ENCODE data around the gene CTBP2.

CTBP2 gene

GRCh38 chr10:125141860-125142484, 18.4 kb downstream of the CTBP2 start:
- no peak for DNase-seq

- DNase-seq = no peak
These were observed 19.1 kb downstream of the CTBP2 start for GRCh38 chr10:125141150-125141859.

DNA sequence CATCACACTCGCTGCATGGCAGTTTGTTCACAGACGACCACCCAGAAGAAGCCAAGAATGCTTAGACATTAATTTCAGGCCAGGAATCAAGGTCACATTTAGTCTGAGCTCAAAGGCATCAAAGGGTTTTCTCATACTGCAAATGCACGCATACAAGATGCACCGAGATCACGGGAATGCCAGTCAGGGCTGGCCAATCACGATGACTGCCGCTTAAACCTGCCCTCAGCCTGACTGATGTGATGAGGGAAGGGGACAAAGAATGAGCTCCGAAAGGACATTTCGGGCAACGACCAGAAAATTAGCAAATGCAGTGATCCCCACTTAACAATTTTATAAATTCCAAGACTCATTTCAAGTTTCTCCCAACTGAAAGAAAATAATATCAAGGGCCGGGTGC, 20.2 kb downstream of the CTBP2 start:
- no peak for DNase-seq

GRCh38 chr10:125137601-125138438, 22.5 kb downstream of the CTBP2 start:
- no peak for DNase-seq

- no peak for DNase-seq
These were observed 24.3 kb downstream of the CTBP2 start for GRCh38 chr10:125136087-125136486.

DNA sequence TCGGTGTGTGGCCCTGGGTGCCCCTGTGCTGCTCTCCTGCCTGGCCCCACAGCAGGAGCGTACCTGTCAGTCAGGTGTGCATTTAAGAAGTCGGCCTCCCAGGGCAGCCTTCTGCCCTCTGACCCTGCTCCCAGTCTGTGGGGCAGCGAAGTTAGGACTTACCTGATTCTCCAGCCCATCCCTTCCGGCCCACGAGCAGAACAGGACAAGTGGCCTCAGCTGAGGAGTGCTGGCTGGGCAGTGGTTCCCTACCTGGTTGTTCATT, 24.7 kb downstream of the CTBP2 start:
- DNase-seq = no peak

- no peak for DNase-seq
These were observed 25.2 kb downstream of the CTBP2 start for GRCh38 chr10:125134916-125135770.

DNA sequence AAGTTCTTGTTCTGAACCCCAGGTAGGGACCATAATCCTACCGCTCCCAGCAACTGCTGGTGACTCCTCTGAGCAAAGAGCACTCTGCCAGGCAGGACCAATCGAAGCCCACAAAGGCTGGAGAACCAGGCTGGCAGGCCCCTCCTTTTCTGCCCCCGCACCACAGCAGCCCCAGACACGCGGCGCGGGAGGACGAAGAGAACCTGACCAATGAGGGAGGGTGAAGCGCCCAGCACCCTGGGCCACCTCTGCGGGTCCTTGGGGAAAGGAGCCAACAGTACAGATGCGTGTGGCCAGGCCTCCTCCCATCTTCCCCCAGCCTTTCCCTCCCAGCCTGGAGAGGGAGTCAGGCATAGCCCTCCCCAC, 25.9 kb downstream of the CTBP2 start:
- no peak for DNase-seq

DNA sequence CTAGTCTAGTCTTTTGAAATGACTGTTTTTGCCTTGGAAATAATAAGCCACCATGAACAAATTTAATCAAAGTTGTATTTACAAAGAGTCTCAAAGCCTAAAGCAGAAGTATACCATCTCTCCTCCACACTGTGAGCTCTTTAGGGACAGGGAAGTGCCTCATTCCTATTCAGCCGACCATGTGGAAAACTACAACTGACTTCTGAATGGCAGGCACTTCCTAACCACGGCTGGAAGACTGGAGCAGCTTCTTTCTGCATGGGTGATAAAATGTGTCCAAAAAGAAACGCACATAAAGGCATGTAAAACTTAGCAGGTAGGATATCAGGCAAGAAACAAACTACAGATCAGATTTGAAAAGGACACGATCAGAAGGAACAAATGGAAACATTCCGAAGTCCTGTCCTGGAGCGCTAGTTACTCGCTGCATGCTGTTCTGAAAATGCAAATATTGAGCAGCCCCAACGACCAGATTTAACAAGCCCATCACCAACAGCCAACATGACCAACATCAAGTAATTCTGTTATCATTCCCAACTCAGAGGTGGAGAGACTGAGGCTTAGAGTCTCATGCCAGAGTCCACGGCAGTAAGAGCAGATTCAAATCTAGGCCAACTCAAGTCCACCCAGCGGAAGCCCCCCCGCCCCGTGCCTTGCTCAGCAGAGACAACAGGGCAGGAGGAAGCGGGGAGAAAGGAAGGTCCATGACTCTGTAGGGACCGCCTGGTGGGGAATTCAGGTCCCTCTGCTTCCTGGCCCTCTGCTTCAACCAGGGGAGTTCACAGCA, 26.5 kb downstream of the CTBP2 start:
- no peak for DNase-seq

- DNase-seq = no peak
These were observed 28.0 kb downstream of the CTBP2 start for GRCh38 chr10:125132344-125132743.

DNA sequence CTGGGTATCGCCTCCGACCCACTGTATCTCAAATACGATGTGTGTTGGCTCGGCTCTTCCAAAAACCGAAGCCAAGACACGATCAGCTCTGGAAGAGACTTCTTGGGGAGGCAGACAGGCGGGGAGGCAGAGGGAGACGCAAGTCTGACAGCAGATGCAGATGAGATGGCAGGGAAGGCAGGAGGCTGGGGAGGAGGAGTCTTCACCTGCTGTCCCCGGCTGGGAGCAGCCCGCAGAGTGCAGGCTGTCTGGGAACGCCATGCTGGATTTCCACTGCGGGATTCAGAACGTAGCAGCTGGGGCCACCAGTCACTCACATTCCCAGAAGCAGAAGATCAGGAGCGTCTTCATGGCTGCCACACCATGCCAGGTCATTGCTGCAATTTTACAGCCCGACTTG, 29.4 kb downstream of the CTBP2 start:
- DNase-seq = no peak

- no peak for DNase-seq
These were observed 30.1 kb downstream of the CTBP2 start for GRCh38 chr10:125130260-125130659.

DNA sequence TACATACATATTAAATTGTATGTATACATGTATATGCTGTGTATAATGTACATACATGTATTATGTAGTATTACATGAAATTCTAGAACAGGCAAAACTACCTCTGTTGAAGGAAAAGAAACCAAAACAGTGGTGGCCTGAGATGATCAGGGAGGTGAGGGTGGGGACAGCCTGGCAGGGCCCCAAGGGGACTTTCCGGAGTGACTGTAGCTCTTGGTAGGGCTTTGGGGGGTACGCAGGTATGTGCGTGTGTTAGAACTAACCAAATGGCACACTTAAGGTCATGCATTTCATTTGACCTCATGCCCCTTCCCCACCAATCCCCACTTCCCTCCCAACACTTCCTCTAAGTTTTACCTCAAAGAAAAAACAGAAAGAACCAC, 31.3 kb downstream of the CTBP2 start:
- no peak for DNase-seq

DNA sequence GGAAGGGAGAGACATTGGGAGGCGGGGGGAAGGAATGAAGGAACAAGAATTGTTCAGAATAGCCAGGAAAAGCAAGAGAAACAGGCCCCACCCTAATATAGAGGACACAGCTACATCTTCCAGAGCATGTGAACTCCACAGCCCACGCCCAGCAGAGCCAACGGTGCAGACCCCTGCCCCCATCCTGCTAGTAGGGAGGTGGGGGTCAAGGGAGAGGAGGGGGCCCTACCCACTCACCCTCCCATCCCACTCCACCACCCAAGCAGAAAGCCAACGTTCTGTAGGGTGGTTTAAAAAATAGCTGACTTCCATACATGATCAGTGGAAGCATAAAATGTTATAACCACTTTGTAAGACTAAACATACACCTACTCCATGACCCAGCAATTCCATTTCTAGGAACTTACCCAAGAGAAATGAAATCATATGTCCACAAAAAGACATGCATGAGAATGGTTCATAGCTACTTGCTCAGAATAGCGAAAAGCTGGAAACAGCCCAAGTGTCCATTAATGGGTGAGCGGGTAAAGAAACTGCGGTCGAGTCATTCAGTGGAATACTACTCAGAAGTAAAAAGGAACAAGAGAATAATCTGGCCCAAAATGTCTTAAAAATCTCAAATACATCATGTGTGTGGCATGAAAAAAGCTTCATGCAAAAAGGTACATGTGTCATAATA, 31.8 kb downstream of the CTBP2 start:
- DNase-seq = no peak

DNA sequence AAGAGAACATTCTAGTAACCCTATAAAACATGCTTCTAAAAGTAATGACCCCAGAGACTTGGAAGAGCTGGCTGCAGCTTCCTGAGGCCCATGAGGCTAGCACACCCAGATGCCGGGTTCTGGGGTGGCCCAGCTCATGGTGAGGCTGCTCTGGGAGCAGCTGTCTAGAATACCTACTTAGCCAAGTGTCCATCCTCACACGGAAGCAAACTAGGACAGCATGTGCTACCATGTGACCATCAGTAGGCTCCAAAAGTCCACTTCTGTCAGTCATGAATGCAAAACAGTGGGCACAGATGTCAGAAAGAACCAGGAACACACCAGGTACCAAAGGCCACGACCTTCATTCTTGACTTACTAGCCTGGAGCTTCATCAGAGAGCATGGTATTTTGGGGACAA, 32.4 kb downstream of the CTBP2 start:
- no peak for DNase-seq

DNA sequence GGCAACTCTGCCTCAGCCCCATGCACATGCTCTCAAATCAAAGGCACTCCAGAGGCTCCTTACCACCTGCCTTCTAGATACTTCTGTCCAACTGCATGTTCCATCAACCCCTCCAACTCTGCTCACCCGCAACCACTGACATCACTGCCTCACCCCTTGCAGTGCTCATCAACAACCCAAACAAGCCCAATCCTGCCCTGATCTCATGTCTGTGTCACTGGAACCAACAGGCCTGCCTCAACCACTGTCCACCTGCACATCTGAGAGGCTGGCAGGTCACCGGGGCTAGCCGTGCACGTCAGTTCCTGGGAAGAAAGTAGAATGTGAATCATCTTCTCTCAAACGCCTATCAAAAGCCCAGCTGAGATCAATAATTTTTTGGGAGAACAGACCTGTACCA, 33.3 kb downstream of the CTBP2 start:
- DNase-seq = no peak

- DNase-seq = no peak
These were observed 34.2 kb downstream of the CTBP2 start for GRCh38 chr10:125125951-125126735.

- DNase-seq = no peak
These were observed 35.5 kb downstream of the CTBP2 start for GRCh38 chr10:125124907-125125306.

DNA sequence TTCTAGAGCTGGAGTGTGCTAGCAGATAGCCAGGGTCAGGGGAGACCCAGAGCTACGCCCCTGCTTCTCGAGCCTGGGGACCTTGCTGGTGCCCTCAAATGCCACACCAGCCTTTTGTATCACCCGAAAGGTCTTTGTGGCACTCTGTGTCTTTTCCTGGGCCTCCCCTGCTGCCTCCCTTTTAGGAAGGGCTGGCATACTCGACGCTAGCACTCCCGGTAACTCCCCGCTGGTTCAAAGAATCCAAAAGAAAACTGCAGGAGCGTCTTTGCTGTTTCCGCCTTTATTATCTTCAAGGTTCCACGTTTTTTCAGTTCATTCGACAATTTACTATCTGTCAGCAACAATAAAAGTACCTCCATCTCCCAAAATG, 36.3 kb downstream of the CTBP2 start:
- no peak for DNase-seq

GRCh38 chr10:125123476-125124114, 36.8 kb downstream of the CTBP2 start:
- DNase-seq = no peak

GRCh38 chr10:125122566-125122965, 37.8 kb downstream of the CTBP2 start:
- DNase-seq = no peak

Data from activated CD4-positive, alpha-beta T cell treated with anti-CD3 and anti-CD28 coated beads for 48 hours (primary cell).